ENCODE results near the gene YPEL5. TPM values are rescaled to one million over a fixed set of nuclear protein-coding genes. Genes with fewer than 3 reads are reported as not detected.
A peak's percentile ranks its signal among the peaks of the same experiment; 100 is the strongest.

Gene YPEL5
- polyA plus RNA-seq, 2 of the 4 experiments (the other 2 are of a cell fraction): 45.6 to 89.6 TPM

GRCh38 chr2:30178618-30179434 is 32.0 kb downstream of the YPEL5 start:
- peak in 1 of 2 experiments; percentile 22 for DNase-seq (ENCODE audit: low read depth in 1 of 2, low spot score in 1 of 2)
- ATAC-seq: peak; percentile 61 to 68; a peak in 5 of 6 replicates
- Histone ChIP-seq H3K4me3 (no peak overlapping the region), H3K4me1 (peaks cover 9% of the 10 kb centered on the region; the same call in 1 of the 3 replicates), H3K9me3 (no peaks in the 10 kb centered on the region), H3K4me2 (peak overlapping the region; percentile 9; the same call in 1 of the 3 replicates), H3K27ac (peak overlapping the region in 1 of 2 experiments; percentile 62; a peak in 1 of 6 replicates)
- TF ChIP-seq FOSL2 (IDR thresholded peaks at IDR 0.05): no peak
- peak; percentile 55 for TF ChIP-seq FOSL2 (CRISPR knock-in tag; IDR thresholded peaks at IDR 0.05)
- TF ChIP-seq POLR2A (IDR thresholded peaks at IDR 0.05; ENCODE audit: low read length): no peak
- TF ChIP-seq FOXS1 (CRISPR knock-in tag; IDR thresholded peaks at IDR 0.05): no peak
- no peak for TF ChIP-seq JUNB (IDR thresholded peaks at IDR 0.05)
- CTCF ChIA-PET: interaction anchor here (1.0 to 6.4 kb wide), 4 partner anchors 11 to 533 kb away, joined by 3 to 48 read pairs (median 5); no protein-coding TSS in a partner anchor
- 18% methylated on average over 11 of the region's 11 CpGs for WGBS (ENCODE audit: missing lambda C conversion rate)
- POLR2A ChIA-PET: no interaction called here
- FAIRE-seq: no peak

- Histone ChIP-seq H3K9me3 (no peaks in the 10 kb centered on the region), H3K4me1 (peaks cover 9% of the 10 kb centered on the region; the same call in 1 of the 3 replicates), H3K4me2 (no peak overlapping the region), H3K27ac (peak overlapping the region in 1 of 2 experiments; percentile 62; a peak in 1 of 6 replicates), H3K4me3 (no peak overlapping the region)
- CTCF ChIA-PET: interaction anchor here (0.9 to 6.4 kb wide), 6 partner anchors 10 to 532 kb away, joined by 3 to 48 read pairs (median 4); no protein-coding TSS in a partner anchor
- TF ChIP-seq BCL3 (IDR thresholded peaks at IDR 0.05) (no peak), REST (IDR thresholded peaks at IDR 0.05) (no peak), JUN (IDR thresholded peaks at IDR 0.05) (no peak), POLR2AphosphoS2 (conservative IDR thresholded peaks at IDR 0.05; ENCODE audit: low read length) (no peak), PHF8 (IDR thresholded peaks at IDR 0.05; ENCODE audit: borderline replicate concordance, low read depth) (no peak), RNF2 (IDR thresholded peaks at IDR 0.05; ENCODE audit: borderline replicate concordance, low read depth) (no peak), MAX (IDR thresholded peaks at IDR 0.05) (no peak), TFCP2L1 (CRISPR knock-in tag; IDR thresholded peaks at IDR 0.05) (no peak), E2F6 (IDR thresholded peaks at IDR 0.05; ENCODE audit: borderline replicate concordance, low read depth) (no peak), NFE2L2 (conservative IDR thresholded peaks at IDR 0.05; ENCODE audit: low read length) (no peak), EHMT2 (IDR thresholded peaks at IDR 0.05; ENCODE audit: low read depth) (no peak), NPAS2 (CRISPR knock-in tag; IDR thresholded peaks at IDR 0.05; ENCODE audit: borderline replicate concordance) (no peak), HES2 (IDR thresholded peaks at IDR 0.05) (no peak), POLR2A (IDR thresholded peaks at IDR 0.05; ENCODE audit: low read length) (no peak), HOXB5 (CRISPR knock-in tag; IDR thresholded peaks at IDR 0.05) (no peak), KDM5A (IDR thresholded peaks at IDR 0.05) (no peak), CBX8 (IDR thresholded peaks at IDR 0.05) (no peak), GATA3 (IDR thresholded peaks at IDR 0.05; ENCODE audit: borderline replicate concordance) (no peak), NR3C1 (IDR thresholded peaks at IDR 0.05) (no peak)
- DNase-seq (ENCODE audit: low read depth in 1 of 2, low spot score in 1 of 2) (no peak), ATAC-seq (no peak), FAIRE-seq (no peak)
- WGBS (ENCODE audit: missing lambda C conversion rate): 85% methylated on average over 2 of the region's 2 CpGs
- POLR2A ChIA-PET: no interaction called here
Observed at GRCh38 chr2:30179536-30179935, 32.7 kb downstream of the YPEL5 start.
